Measurements from ENCODE around the gene C16orf95. TPM values are rescaled to one million over a fixed set of nuclear protein-coding genes. Genes with fewer than 3 reads are reported as not detected.

C16orf95 gene
- total RNA-seq, 1 experiment from 2014 or later = 8.0 TPM

DNA sequence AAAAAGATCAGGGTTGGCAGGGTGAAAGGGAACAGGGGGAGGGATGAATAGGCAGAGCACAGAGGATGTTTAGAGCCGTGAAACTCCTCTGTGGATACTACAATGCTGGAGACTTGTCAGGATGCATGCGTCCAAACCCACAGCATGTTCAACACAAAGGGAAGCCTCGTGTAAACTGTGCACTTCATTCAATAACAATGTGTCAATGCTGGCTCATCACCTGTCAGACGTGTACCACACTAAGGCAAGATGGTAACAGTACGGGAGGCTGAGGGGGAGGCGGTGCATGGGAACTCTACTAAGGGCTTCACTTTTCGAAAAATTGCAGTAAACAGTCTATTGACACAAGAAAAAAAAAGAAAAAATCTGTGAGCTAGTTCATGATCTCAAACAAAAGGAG, 63.7 kb downstream of the C16orf95 start:
- DNase-seq (ENCODE audit: low spot score) = no peak

Other genes with a start within 250 kb of the C16orf95 start
- 6.9 and 7.4 TPM in 2 replicates for gene FBXO31, start 66.4 kb upstream of the C16orf95 start, total RNA-seq (2014; rRNA removed; shearing (Covaris generic))
- gene MAP1LC3B, start 74.9 kb upstream of the C16orf95 start, total RNA-seq (2014; rRNA removed; shearing (Covaris generic)) = 26.6 and 28.5 TPM in 2 replicates
- 5.4 and 6.3 TPM in 2 replicates for gene ZCCHC14, start 175.6 kb upstream of the C16orf95 start, total RNA-seq (2014; rRNA removed; shearing (Covaris generic))

All from H4 (cell line).